ENCODE data around the gene LIMS2.

DNA sequence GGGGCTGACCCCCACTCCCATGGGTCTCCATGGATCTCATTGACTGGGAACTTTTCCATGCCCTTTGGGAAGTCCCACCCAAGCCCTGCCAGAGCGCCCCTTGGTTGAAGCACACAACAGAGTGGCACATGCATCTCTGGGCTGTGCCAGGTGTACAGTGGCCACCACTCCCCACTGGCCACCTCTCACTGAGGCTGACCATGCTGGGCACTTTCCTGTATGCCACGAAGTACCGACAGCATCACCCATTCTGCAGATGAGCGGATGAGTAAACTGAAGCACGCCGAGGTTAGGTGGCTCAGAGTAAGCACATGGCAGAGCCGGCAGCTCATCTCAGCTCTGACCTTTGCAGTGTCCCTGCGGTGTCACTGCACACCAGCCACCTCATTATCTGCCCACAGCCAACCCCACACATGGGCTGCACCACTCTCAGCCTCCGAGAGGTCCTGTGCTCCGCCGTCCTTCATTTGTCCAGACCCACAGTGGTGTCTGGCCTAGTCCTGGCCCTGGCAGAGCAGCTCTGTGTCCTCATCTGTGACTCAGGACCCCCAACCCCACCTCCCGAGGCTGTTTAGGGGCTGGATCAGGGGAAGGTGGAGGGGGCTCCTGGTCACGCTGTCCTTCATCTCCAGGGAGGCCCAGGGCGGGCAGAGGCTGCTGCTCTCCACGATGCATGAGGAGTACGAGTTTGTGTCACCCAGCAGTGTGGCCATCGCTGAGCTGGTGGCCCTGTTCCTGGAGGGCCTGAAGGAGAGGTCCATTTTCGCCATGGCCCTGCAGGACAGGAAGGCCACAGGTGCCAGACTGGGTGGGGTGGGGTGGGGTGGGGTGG is 47.4 kb downstream of the LIMS2 start:
- no peak for TF ChIP-seq POLR2A (IDR thresholded peaks at IDR 0.05; ENCODE audit: control extremely low read depth in 1 of 2, low read depth in 2 of 2, low read length in 2 of 2)
- TF ChIP-seq CBX5 (IDR thresholded peaks at IDR 0.05; ENCODE audit: low read depth, low read length), result no peak
- no peak for TF ChIP-seq BACH1 (IDR thresholded peaks at IDR 0.05; ENCODE audit: low read length)
- TF ChIP-seq SIN3A (conservative IDR thresholded peaks at IDR 0.05 in 1 of 2, IDR thresholded peaks at IDR 0.05 in 1 of 2; ENCODE audit: low read depth in 1 of 2, low read length in 2 of 2), result no peak
- TF ChIP-seq, protein P1, sequence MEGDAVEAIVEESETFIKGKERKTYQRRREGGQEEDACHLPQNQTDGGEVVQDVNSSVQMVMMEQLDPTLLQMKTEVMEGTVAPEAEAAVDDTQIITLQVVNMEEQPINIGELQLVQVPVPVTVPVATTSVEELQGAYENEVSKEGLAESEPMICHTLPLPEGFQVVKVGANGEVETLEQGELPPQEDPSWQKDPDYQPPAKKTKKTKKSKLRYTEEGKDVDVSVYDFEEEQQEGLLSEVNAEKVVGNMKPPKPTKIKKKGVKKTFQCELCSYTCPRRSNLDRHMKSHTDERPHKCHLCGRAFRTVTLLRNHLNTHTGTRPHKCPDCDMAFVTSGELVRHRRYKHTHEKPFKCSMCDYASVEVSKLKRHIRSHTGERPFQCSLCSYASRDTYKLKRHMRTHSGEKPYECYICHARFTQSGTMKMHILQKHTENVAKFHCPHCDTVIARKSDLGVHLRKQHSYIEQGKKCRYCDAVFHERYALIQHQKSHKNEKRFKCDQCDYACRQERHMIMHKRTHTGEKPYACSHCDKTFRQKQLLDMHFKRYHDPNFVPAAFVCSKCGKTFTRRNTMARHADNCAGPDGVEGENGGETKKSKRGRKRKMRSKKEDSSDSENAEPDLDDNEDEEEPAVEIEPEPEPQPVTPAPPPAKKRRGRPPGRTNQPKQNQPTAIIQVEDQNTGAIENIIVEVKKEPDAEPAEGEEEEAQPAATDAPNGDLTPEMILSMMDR (IDR thresholded peaks at IDR 0.05; ENCODE audit: control extremely low read depth in 1 of 3, insufficient read depth in 1 of 3, low read depth in 1 of 3, low read length in 3 of 3), result no peak
- no peak for TF ChIP-seq TAF1 (IDR thresholded peaks at IDR 0.05; ENCODE audit: low read depth, low read length)
- no peak for TF ChIP-seq SP2 (IDR thresholded peaks at IDR 0.05; ENCODE audit: low read length)
- TF ChIP-seq CREB1 (IDR thresholded peaks at IDR 0.05), result no peak
- no peak for TF ChIP-seq JUN (IDR thresholded peaks at IDR 0.05; ENCODE audit: low read depth, low read length)
- no peak for TF ChIP-seq SRF (IDR thresholded peaks at IDR 0.05; ENCODE audit: low read depth, low read length)
- no peak for TF ChIP-seq GABPA (IDR thresholded peaks at IDR 0.05; ENCODE audit: borderline replicate concordance, insufficient read depth, low read length)
- TF ChIP-seq, protein P2, sequence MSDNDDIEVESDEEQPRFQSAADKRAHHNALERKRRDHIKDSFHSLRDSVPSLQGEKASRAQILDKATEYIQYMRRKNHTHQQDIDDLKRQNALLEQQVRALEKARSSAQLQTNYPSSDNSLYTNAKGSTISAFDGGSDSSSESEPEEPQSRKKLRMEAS (IDR thresholded peaks at IDR 0.05), result no peak
- TF ChIP-seq, protein P3, sequence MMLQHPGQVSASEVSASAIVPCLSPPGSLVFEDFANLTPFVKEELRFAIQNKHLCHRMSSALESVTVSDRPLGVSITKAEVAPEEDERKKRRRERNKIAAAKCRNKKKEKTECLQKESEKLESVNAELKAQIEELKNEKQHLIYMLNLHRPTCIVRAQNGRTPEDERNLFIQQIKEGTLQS (IDR thresholded peaks at IDR 0.05; ENCODE audit: insufficient read depth, low read depth, low read length), result no peak
